ENCODE results near the gene NNMT.

The NNMT gene

DNA sequence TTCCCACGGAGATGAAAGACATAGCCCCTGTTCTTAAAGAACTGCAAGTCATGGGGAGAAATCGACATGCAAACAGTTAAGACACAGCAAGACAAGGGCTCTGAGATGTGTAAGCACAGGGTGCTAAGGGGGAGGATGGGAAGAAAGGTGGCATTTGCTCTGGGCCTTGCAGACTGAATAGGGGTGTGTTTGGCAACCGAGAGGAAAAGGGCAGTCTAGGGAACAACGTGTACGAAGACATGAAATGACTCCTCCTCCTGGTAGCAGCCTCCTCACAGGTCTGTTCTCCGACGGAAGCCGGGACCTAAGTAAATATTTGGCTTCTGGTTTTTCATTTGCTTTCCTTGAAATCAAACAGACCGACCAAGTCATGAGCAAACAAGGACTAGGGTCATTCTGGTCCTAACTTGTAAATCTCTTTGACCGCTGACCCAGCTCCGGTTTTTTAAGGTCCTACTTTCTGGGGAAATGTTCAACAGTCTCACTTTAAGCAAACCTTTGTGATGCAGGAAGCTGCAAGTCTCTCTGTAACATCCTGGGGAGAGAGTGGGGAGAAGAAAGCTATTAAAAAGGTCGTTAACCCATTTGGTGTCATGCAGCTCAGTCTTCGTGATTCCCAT, 19.7 kb downstream of the NNMT start:
- TF ChIP-seq POLR2AphosphoS5 (IDR thresholded peaks at IDR 0.05; ENCODE audit: low read depth, low read length): no peak
- no peak for TF ChIP-seq SPI1 (IDR thresholded peaks at IDR 0.05; ENCODE audit: low read depth, low read length)
- TF ChIP-seq POLR2A (IDR thresholded peaks at IDR 0.05; ENCODE audit: low read depth, low read length): no peak
- no peak for TF ChIP-seq PAX5 (IDR thresholded peaks at IDR 0.05; ENCODE audit: insufficient read depth, low read length, severe bottlenecking)
- no peak for TF ChIP-seq POU2F2 (IDR thresholded peaks at IDR 0.05; ENCODE audit: low read depth, low read length)
- no peak for TF ChIP-seq TAF1 (IDR thresholded peaks at IDR 0.05; ENCODE audit: low read depth, low read length)
- FAIRE-seq: no peak
- DNase-seq (ENCODE audit: insufficient read length, low spot score): no peak

DNA sequence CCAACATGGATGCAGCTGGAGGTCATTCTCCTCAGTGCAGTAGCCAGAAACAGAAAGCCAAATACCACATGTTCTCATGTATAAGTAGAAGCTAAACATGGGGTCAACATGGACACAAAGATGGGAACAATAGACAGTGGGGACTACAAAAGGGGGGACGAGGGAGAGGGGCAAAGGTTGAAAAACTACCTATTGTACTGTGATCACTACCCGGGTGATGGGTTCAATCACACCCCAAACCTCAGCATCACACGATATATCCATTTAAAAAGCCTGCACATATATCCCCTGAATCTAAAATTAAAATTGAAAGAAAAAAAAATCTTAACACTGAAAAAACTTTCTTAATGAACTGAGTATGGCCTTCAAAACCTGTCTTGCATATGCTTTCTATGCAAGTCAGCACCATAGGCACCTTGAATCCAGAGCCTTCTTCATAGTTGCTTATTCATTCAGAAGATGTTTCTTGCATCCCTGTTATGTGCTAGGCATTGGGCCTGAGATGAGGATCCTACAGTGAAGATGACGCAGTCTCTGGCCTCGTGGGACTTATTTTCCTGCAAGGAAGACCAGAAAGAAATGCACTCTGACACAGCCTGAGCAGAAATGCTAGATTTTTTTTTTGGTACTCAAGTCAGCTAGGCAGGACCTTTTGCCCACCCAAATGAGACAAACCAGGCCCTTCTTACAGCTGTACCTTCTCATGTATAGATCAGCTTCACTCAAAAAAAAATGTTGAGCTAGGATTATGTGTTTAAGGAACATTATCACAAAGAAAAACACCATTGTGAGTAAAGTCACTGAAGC, 21.0 kb downstream of the NNMT start:
- no peak for DNase-seq (ENCODE audit: insufficient read length, low spot score)
- TF ChIP-seq TAF1 (IDR thresholded peaks at IDR 0.05; ENCODE audit: low read depth, low read length) (no peak), POU2F2 (IDR thresholded peaks at IDR 0.05; ENCODE audit: low read depth, low read length) (no peak), POLR2AphosphoS5 (IDR thresholded peaks at IDR 0.05; ENCODE audit: low read depth, low read length) (no peak), SPI1 (IDR thresholded peaks at IDR 0.05; ENCODE audit: low read depth, low read length) (no peak)
- FAIRE-seq: no peak

DNA sequence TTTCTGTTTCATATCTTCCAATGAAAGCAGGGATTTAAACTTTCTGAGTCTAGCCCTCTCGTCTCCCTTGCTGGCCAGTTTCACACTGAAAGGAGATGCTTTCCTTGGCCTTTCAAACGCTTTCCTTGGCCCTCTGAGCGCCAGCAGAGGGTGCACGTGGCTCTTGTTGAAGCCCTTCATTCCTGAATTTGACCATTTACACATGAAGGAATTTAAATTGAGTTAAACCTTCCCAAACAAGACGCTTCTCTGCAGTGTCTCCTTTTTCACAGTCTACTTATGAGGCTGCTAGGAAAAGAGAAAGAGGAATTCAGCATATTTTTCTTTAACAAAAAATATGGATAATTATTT, 21.6 kb downstream of the NNMT start:
- FAIRE-seq: no peak
- TF ChIP-seq SPI1 (IDR thresholded peaks at IDR 0.05; ENCODE audit: low read depth, low read length) (no peak), POLR2AphosphoS5 (IDR thresholded peaks at IDR 0.05; ENCODE audit: low read depth, low read length) (no peak), POLR2A (IDR thresholded peaks at IDR 0.05; ENCODE audit: low read depth, low read length) (no peak), POU2F2 (IDR thresholded peaks at IDR 0.05; ENCODE audit: low read depth, low read length) (no peak), TAF1 (IDR thresholded peaks at IDR 0.05; ENCODE audit: low read depth, low read length) (no peak), PAX5 (IDR thresholded peaks at IDR 0.05; ENCODE audit: insufficient read depth, low read length, severe bottlenecking) (no peak)
- no peak for DNase-seq (ENCODE audit: insufficient read length, low spot score)

DNA sequence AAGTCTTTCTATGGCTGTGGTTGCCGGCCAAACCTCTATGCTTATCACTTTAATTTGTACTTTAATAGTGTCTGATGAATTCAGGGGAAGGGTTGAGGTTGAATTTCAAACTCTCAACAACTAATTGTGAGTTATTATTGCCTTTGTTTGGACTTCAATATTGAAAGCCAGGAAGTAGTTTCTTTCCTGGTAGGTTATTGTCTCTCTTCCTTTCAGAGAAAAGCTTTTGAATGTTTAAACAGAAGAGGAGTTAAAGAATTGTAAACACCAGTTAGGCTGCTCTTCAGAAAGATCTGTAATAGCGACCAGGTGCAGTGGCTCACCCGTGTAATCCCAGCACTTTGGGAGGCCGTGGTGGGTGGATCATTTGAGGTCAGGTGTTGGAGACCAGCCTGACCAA, 22.2 kb downstream of the NNMT start:
- no peak for TF ChIP-seq PAX5 (IDR thresholded peaks at IDR 0.05; ENCODE audit: insufficient read depth, low read length, severe bottlenecking)
- TF ChIP-seq POU2F2 (IDR thresholded peaks at IDR 0.05; ENCODE audit: low read depth, low read length): no peak
- no peak for TF ChIP-seq SPI1 (IDR thresholded peaks at IDR 0.05; ENCODE audit: low read depth, low read length)
- no peak for TF ChIP-seq POLR2A (IDR thresholded peaks at IDR 0.05; ENCODE audit: low read depth, low read length)
- TF ChIP-seq POLR2AphosphoS5 (IDR thresholded peaks at IDR 0.05; ENCODE audit: low read depth, low read length): no peak
- no peak for TF ChIP-seq TAF1 (IDR thresholded peaks at IDR 0.05; ENCODE audit: low read depth, low read length)
- DNase-seq (ENCODE audit: insufficient read length, low spot score) (no peak), FAIRE-seq (no peak)

DNA sequence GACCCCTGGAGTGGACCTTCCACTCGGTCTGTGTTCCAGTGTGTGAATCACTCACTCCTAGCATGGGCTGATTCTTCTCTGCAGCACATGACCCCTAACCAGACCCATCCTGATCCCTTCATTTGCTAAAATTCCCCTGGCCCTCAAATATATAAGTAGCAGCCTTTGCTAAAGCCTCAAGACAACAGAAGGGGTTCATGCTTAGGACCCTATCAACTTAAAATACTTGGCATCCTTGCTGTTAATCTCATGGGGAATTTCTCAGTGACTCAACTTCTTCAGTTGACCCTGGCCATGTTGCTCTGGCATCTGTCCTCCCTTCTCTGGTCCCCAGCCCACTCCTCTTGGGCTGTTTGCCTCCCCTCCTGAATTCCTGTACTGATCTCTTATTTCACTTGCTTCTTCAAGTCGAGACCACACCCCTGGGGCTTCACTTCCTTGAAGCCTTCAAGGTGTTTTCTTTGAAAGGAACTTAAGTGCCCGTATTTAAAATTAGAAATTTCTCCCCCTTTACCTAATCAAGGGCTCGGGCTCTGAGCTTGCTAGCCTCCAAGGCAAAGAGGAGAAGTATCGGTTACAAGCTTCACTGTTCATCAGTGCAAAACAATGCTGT, 23.6 kb downstream of the NNMT start:
- no peak for DNase-seq (ENCODE audit: insufficient read length, low spot score)
- TF ChIP-seq POLR2A (IDR thresholded peaks at IDR 0.05; ENCODE audit: low read depth, low read length): no peak
- no peak for TF ChIP-seq POLR2AphosphoS5 (IDR thresholded peaks at IDR 0.05; ENCODE audit: low read depth, low read length)
- FAIRE-seq: no peak

DNA sequence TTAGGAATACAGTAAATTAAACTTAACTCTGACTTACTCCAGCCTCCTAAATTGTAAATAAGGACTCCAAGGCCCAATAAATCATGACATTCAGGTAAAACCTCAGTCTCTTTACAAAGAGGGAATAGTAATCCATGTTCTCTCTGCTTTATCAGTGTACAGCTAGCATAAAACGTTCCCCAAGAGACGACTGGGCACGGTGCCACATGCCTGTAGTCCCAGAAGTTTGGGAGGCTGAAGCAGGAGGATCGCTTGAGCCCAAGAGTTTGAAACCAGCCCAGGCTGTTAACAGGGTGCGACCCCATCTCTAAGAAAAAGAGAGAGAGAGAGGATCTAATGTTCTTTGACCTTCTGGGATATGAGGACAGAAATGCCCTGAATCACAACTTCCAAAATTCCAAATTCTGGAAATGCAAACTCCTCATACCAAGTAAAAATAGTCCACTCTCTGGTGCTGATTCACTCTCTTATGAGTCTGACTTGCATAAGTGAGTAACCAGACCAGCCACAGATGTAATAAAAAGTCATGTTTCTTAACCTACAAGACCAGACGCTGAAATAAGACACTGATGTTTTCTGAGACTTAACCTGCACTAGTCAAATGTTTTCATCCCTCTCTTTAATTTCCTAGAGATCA, 25.5 kb downstream of the NNMT start:
- DNase-seq (ENCODE audit: insufficient read length, low spot score) (no peak), FAIRE-seq (no peak)
- TF ChIP-seq PAX5 (IDR thresholded peaks at IDR 0.05; ENCODE audit: insufficient read depth, low read length, severe bottlenecking) (no peak), POLR2AphosphoS5 (IDR thresholded peaks at IDR 0.05; ENCODE audit: low read depth, low read length) (no peak), POLR2A (IDR thresholded peaks at IDR 0.05; ENCODE audit: low read depth, low read length) (no peak), POU2F2 (IDR thresholded peaks at IDR 0.05; ENCODE audit: low read depth, low read length) (no peak), SPI1 (IDR thresholded peaks at IDR 0.05; ENCODE audit: low read depth, low read length) (no peak), TAF1 (IDR thresholded peaks at IDR 0.05; ENCODE audit: low read depth, low read length) (no peak)

DNA sequence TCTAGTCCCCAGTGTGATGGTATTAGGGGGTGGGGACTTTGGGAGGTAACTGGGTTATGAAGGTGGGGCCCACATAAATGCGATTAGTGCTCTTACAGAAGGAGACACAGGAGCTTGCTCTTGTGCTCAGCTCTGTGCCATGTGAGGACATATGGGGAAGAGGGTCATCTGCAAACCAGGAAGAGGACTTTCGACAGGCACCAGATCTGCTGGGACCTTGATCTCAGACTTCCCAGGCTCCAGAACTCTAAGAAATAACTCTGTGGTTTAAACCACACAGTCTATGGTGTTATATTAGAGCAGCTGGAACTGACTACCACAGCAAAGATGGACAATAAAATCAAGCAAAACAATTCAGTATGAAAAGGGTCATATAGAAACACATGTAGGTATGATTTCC, 26.7 kb downstream of the NNMT start:
- no peak for FAIRE-seq
- no peak for DNase-seq (ENCODE audit: insufficient read length, low spot score)
- TF ChIP-seq POLR2AphosphoS5 (IDR thresholded peaks at IDR 0.05; ENCODE audit: low read depth, low read length): no peak

DNA sequence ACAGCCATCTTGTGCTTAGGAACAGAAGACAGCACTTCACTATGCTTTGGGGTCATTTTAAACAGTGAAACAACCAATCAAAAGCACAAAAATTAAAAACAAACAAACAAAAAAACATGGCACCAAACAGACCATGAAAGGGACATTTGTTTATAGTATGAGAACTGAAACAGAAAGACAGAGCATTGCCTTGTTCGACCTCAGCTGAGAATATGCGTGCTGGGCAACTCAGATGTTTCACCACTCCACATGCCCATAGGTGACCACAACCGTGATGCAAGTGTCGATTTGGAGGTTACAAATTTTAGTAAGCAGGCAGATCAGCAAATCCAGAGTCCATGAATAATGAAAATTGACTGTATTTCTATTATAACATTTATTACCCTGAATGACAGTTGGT, 30.0 kb downstream of the NNMT start:
- FAIRE-seq (no peak), DNase-seq (ENCODE audit: insufficient read length, low spot score) (no peak)
- TF ChIP-seq POLR2A (IDR thresholded peaks at IDR 0.05; ENCODE audit: low read depth, low read length): no peak
- no peak for TF ChIP-seq POLR2AphosphoS5 (IDR thresholded peaks at IDR 0.05; ENCODE audit: low read depth, low read length)
- TF ChIP-seq PAX5 (IDR thresholded peaks at IDR 0.05; ENCODE audit: insufficient read depth, low read length, severe bottlenecking): no peak
- TF ChIP-seq POU2F2 (IDR thresholded peaks at IDR 0.05; ENCODE audit: low read depth, low read length): no peak
- no peak for TF ChIP-seq TAF1 (IDR thresholded peaks at IDR 0.05; ENCODE audit: low read depth, low read length)
- TF ChIP-seq SPI1 (IDR thresholded peaks at IDR 0.05; ENCODE audit: low read depth, low read length): no peak

DNA sequence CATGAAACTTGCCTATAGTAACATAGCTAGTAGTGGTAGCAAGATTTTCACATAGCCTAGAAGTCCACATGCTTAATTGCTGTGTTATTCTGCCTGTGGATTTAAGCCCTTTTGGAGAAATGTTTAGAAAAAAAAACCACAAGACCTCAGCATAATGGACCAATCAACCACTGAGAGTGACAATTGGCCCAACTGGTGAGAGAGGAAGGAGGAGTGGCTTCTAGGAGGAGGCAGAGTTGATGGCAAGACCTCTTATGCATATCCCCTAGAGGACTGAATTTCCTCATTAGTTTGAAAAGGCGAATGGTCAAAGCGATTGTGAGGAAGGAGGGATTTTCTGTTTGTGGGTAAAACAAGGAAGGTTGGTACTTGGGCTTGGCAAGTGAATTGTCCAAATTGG, 30.6 kb downstream of the NNMT start:
- no peak for FAIRE-seq
- TF ChIP-seq POU2F2 (IDR thresholded peaks at IDR 0.05; ENCODE audit: low read depth, low read length) (no peak), TAF1 (IDR thresholded peaks at IDR 0.05; ENCODE audit: low read depth, low read length) (no peak), POLR2AphosphoS5 (IDR thresholded peaks at IDR 0.05; ENCODE audit: low read depth, low read length) (no peak), SPI1 (IDR thresholded peaks at IDR 0.05; ENCODE audit: low read depth, low read length) (no peak), POLR2A (IDR thresholded peaks at IDR 0.05; ENCODE audit: low read depth, low read length) (no peak), PAX5 (IDR thresholded peaks at IDR 0.05; ENCODE audit: insufficient read depth, low read length, severe bottlenecking) (no peak)
- no peak for DNase-seq (ENCODE audit: insufficient read length, low spot score)
